HG02588 (cell line): ENCODE data around the gene RGS10.

Experiments used
- ATAC-seq: cut with Tn5 transposase; IDR thresholded peaks from one replicate; pipeline ENCODE4 v1.9.1; 2021; ENCODE audit warnings: mild to moderate bottlenecking, moderate library complexity; ENCODE audit not compliant: unreplicated experiment

RGS10 gene

DNA sequence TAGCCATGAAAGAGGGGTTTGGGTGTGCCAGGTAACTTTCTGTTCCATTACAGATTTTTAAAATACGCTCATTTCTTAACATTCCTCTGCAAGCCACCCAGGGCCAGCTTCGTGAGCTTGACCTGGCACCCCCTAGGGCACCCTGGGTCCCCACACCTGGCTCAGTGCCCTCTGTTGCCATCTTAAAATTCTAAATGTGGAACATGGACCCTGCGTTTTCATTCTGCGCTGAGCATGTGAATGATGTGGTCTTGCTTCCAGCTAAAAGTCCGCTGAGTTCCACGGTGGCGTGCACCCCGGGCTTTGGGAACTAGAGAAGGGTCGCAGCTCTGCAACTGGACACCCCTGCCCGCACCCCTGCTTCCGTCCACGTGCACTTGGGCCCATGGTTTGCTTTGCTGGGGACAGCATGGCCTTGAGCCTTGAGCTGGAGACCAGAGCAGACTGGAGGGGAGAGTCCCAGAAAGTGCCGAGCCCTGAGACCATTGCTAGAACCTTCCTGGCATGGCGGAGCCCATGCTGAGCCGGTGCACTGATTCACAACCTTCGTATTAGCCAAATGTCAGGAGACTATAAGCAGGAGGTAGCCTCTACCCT, 91.1 kb downstream of the RGS10 start:
- ATAC-seq = no peak

DNA sequence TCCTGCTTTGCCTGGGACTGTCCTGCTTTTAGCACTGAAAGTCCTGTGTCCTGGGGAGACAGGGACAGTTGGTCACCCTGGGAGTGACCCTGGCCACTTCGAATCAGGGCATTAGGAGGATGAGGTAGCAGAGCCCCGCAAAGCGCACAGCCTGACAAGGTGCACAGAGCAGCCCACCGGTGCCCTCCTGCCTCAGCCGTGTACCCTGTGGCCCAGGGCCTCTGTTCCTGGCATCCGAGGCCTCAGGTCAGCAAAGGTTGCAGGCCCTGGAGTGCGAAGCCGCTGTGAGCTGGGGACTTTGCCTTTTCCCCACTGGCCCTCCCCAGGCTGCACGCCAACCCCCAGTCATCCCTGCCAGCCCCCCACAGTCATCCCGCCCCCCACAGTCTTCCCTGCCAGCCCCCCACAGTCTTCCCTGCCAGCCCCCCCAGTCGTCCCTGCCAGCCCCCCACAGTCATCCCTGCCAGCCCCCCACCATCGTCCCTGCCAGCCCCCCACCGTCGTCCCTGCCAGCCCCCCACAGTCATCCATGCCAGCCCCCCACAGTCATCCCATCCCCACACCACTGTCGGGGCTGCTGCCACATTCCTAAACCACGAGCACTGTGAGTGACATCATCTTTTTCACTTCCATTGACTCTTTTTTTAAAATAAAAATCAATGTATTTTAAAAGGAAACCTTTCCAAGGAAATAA, 91.8 kb downstream of the RGS10 start:
- no peak for ATAC-seq
